Mucosa of rectum (tissue), 2 donors: ENCODE measurements around the gene SMOC1.

ENCODE experiments used
- H3K27ac ChIP-seq, 2 donors: one replicate each; pipeline ENCODE4 v1.7.0; 2013; ENCODE audit warnings: inconsistent platforms in 2 of 2, low read depth in 2 of 2, low read length in 2 of 2
- H3K27me3 ChIP-seq, 2 donors: one replicate each; pipeline ENCODE4 v1.7.0; 2013; ENCODE audit warnings: low read length in 2 of 2; ENCODE audit not compliant: control insufficient read depth in 2 of 2, insufficient read depth in 2 of 2
- H3K36me3 ChIP-seq, 2 donors: one replicate each; pipeline ENCODE4 v1.7.0; 2013; ENCODE audit warnings: low read length in 2 of 2; ENCODE audit not compliant: control insufficient read depth in 2 of 2, insufficient read depth in 2 of 2
- H3K4me1 ChIP-seq, 2 donors: one replicate each; pipeline ENCODE4 v1.7.0; 2013; ENCODE audit warnings: low read length in 2 of 2, mild to moderate bottlenecking in 1 of 2; ENCODE audit not compliant: control insufficient read depth in 2 of 2, insufficient read depth in 2 of 2
- H3K4me3 ChIP-seq, 2 donors: one replicate each; pipeline ENCODE4 v1.7.0; 2013; ENCODE audit warnings: low read length in 2 of 2
- H3K9ac ChIP-seq, 2 donors: one replicate each; pipeline ENCODE4 v1.7.0; 2013; ENCODE audit warnings: low read length in 2 of 2, low read depth in 1 of 2, mild to moderate bottlenecking in 1 of 2
- H3K9me3 ChIP-seq, 2 donors: one replicate each; pipeline ENCODE4 v1.7.0; 2013; ENCODE audit warnings: low read length in 2 of 2; ENCODE audit not compliant: control insufficient read depth in 2 of 2
- donor health status: healthy.
- donor health status: Normal muscosa, but diverticular disease.

Gene SMOC1, protein sequence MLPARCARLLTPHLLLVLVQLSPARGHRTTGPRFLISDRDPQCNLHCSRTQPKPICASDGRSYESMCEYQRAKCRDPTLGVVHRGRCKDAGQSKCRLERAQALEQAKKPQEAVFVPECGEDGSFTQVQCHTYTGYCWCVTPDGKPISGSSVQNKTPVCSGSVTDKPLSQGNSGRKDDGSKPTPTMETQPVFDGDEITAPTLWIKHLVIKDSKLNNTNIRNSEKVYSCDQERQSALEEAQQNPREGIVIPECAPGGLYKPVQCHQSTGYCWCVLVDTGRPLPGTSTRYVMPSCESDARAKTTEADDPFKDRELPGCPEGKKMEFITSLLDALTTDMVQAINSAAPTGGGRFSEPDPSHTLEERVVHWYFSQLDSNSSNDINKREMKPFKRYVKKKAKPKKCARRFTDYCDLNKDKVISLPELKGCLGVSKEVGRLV

DNA sequence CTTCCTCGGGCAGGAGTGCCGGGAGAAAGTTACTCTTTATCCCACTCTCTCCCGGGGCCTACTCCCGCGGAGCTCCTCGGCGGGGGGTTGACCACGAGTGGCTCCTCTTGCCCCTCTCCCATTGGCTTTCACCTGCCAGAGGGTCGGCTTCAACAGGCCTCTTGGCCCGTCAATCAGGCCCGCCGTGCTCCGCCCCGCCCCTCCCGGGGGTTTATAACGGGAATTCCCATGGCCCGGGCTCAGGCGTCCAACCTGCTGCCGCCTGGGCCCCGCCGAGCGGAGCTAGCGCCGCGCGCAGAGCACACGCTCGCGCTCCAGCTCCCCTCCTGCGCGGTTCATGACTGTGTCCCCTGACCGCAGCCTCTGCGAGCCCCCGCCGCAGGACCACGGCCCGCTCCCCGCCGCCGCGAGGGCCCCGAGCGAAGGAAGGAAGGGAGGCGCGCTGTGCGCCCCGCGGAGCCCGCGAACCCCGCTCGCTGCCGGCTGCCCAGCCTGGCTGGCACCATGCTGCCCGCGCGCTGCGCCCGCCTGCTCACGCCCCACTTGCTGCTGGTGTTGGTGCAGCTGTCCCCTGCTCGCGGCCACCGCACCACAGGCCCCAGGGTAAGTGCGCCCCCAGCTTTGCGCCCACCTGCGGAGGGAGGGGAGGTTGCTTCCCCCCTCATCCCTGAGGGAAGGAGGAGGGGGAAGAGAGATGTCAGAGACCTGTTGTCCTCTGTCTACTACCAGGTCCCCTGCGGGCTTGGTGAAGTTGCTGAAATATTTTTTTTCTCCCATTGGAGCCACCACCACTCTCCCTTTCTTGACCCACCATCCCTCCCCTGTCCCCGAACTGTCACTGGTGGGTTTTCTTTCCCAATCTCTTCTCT lies at the start of gene SMOC1:
Gene SMOC1, plus strand, starts transcription at position 242 of the 869 bp plus-strand sequence. Its CDS starts 263 bp downstream, at position 505.
- H3K27ac ChIP-seq = no peak within 1 kb of the TSS
- H3K9ac ChIP-seq = no peak within 1 kb of the TSS
- peaks cover 5 to 28% of the 10 kb centered on the region in 2 donors for H3K27me3 ChIP-seq
- H3K4me1 ChIP-seq = no peaks in the 10 kb centered on the region
- no peaks in the 10 kb centered on the region for H3K36me3 ChIP-seq
- H3K9me3 ChIP-seq = no peaks in the 10 kb centered on the region
- peak within 1 kb of the TSS in 1 of 2 donors; percentile 35 for H3K4me3 ChIP-seq

DNA sequence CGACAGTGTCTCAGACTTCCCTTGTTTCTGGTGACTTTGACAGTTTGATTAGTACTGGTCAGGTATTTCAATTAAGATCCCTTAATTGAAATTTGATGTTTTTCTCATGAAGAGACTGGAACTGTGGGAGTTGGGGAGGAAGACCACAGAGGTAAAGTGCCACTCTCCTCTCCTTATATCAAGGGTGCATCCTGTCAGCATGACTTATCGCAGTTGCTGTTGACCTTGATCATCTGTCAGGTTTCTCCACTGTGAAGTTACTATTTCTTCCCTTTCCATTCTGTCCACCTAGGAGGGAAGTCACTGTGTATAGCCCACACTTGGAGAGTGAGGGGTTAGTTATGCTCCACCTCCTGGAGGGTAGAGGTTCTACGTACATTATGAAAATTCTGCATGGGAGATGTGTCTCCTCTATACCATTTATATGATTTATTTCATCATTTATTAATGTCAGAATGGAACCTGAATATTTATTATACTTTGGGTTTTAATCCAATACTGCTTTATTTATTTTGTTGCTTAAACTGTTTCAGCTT lies 40.3 kb upstream of the SMOC1 start:
- Histone ChIP-seq H3K4me1 (no peaks in the 10 kb centered on the region), H3K4me3 (no peak overlapping the region)

DNA sequence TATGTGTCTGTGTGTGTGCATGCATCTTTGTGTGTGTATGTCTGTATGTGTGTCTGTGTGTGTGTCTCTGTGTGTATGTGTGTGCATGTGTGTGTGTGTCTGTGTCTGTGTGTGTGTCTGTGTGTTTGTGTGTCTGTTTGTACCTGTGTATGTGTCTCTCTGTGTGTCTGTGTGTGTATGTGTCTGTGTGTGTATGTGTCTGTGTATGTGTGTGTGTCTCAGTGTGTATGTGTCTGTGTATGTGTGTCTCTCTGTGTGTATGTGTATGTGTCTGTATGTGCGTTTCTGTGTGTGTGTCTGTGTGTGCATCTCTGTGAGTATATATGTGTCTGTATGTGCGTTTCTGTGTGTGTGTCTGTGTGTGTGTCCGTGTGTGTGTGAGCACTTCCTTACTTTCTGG lies 39.6 kb upstream of the SMOC1 start:
- Histone ChIP-seq H3K9ac (no peak overlapping the region), H3K4me3 (no peak overlapping the region), H3K27ac (no peak overlapping the region), H3K27me3 (peaks cover 0 to 3% of the 10 kb centered on the region in 2 donors), H3K4me1 (no peaks in the 10 kb centered on the region), H3K9me3 (no peaks in the 10 kb centered on the region), H3K36me3 (no peaks in the 10 kb centered on the region)

More for the DNA sequence above, 40.3 kb upstream of the SMOC1 start:
- Histone ChIP-seq H3K9ac (no peak overlapping the region), H3K9me3 (no peaks in the 10 kb centered on the region), H3K27ac (no peak overlapping the region), H3K36me3 (no peaks in the 10 kb centered on the region), H3K27me3 (peaks cover 0 to 3% of the 10 kb centered on the region in 2 donors)

DNA sequence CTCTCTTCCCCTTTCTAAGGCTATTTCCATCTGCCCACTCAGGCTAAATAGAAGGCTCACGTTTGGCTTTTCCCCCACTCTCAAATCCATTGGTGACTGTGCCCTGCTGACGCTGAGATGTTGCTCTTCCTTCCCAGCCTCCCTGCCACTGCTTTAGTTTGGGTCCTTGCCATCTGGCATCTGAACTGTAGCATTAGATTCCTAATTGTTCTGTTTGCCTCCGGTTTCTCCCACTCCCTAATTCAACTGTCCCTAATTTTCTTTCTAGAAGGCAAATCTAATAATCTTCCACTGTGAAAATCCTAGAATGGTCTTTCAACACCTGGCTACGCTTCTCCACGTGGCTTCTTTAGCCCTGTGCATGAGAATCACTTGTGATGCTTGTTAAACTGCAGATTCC lies 37.6 kb upstream of the SMOC1 start:
- Histone ChIP-seq H3K4me1 (no peaks in the 10 kb centered on the region), H3K27ac (no peak overlapping the region), H3K9me3 (no peaks in the 10 kb centered on the region), H3K4me3 (no peak overlapping the region), H3K36me3 (no peaks in the 10 kb centered on the region), H3K9ac (no peak overlapping the region), H3K27me3 (peaks cover 0 to 3% of the 10 kb centered on the region in 2 donors)

DNA sequence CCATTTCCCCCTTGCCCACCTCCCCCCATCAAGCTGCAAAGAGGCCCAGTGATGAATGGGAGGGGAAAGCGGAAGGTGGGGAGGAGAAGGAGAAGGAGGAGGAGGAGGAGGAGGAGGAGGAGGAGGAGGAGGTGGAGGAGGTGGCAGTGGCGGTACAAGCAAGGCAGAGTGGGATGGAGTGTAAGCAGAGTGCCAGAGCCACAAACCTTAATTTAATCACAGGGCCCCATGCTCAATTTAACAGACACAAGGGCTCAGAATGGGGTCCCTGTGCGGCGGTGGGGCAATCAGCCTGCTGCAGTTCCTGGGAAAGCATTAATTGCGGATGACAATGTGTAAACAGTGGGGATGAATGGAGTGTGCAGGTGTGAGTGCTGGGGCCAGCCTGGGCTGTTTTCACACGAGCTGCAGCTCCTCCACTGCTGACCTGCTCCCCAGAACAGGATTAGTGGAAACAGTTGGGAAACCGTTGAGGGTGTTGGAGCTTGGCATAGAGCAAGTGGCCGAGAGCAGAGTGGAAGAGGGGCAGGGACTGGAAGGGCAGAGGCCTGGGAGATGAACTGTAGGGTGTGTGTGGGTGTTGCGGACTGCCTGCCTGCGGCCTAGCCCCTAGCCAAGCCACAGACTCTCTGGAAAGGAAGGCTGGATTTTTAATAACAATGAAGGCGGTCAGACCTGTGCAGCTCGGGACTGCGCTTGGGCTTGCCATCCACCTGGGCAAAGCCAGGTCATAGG lies 36.4 kb upstream of the SMOC1 start:
- no peaks in the 10 kb centered on the region for H3K4me1 ChIP-seq

DNA sequence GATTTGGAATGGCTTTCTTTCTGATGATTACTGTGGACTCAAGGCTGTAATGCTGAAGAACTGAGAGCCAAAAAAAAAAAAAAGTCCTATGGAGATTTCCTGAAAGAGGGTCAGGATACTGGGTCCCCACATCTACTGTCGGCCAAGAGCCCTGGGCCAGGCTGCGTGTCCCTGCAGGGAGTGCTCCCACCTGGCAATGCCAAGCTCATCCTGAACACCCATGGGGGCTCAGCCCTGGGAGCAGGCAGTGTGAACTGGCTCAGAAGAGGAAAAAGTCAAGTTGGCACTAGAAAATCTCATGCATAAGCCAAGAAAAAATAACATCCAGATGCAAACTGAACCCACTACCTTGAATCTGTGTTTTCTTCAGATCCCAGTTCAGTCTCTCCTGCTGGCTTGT lies 35.0 kb upstream of the SMOC1 start:
- no peak overlapping the region for H3K9ac ChIP-seq
- H3K27ac ChIP-seq = no peak overlapping the region
- no peaks in the 10 kb centered on the region for H3K36me3 ChIP-seq
- H3K27me3 ChIP-seq = peaks cover 0 to 3% of the 10 kb centered on the region in 2 donors
- H3K4me1 ChIP-seq = no peaks in the 10 kb centered on the region
- no peaks in the 10 kb centered on the region for H3K9me3 ChIP-seq
- no peak overlapping the region for H3K4me3 ChIP-seq

More for the DNA sequence above, 36.4 kb upstream of the SMOC1 start:
- Histone ChIP-seq H3K9ac (no peak overlapping the region), H3K27me3 (peaks cover 0 to 3% of the 10 kb centered on the region in 2 donors), H3K4me3 (no peak overlapping the region), H3K9me3 (no peaks in the 10 kb centered on the region), H3K36me3 (no peaks in the 10 kb centered on the region), H3K27ac (no peak overlapping the region)

DNA sequence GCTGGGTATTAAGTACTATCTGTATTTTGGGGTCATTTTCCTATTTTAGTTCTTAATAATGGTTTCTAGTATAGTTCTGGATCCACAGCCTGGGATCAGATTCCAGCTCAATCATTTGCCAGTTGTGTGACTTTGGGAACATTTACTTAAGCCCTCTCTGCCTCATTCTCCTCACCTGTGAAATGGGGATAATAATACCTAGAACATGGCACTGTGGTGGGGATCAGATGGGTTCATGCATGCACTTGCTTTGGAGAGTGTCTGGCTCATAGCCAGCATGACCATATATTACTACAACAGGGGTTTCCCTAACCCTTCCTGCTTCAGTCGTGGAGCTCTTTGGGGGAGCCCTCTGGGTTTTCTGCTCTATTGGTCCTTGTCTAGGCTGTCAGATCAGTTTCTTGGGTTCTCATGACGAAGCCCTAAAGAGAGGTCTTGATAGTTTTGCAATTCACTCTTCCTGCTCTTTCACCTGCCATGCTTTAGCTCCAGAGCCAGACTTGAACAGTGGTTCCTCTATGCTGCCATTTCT lies 34.1 kb upstream of the SMOC1 start:
- H3K36me3 ChIP-seq = no peaks in the 10 kb centered on the region
- no peak overlapping the region for H3K9ac ChIP-seq
- no peak overlapping the region for H3K4me3 ChIP-seq
- no peaks in the 10 kb centered on the region for H3K4me1 ChIP-seq
- peaks cover 0 to 3% of the 10 kb centered on the region in 2 donors for H3K27me3 ChIP-seq
- no peak overlapping the region for H3K27ac ChIP-seq
- no peaks in the 10 kb centered on the region for H3K9me3 ChIP-seq

DNA sequence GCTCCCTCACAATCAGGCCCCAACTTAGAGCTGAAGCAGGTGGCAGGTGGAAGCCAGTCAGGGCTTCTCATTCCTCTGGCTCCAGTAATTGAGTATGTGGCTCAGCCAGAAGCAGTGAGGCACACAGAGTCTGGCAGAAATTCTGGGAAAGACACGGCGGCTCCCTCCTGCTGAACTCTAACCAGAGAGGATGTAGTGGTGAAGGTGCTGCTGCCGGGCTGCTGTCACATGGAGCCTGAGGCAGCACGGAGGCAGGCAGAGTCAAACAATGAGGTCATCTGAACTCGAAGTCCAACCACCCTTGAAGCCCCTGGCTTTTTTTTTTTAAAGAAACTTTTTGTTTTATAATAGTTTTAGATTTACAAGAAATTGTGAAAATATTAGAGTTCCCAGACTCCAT lies 33.4 kb upstream of the SMOC1 start:
- no peaks in the 10 kb centered on the region for H3K4me1 ChIP-seq
- H3K9ac ChIP-seq = no peak overlapping the region
- H3K27me3 ChIP-seq = peaks cover 0 to 3% of the 10 kb centered on the region in 2 donors
- no peaks in the 10 kb centered on the region for H3K36me3 ChIP-seq
- no peak overlapping the region for H3K4me3 ChIP-seq
- H3K27ac ChIP-seq = no peak overlapping the region
- no peaks in the 10 kb centered on the region for H3K9me3 ChIP-seq

DNA sequence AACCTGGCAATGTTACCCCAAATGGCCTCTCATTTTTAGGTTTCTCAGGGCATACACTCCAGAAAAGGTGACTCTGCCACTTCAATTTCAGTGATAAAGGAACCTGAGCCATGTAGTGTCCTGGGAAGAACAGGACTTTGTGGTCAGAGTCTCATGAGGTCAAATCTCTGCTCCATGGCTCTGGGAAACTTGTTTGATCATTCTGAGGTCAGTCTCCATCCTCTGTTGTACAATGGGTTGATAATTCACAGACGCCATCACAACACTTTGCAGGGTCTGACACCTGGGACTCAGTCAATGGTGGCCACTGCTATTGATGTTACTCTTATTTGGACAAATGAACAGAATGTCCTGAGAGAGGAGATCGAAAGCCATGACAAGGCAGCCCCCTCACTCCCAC lies 31.1 kb upstream of the SMOC1 start:
- Histone ChIP-seq H3K4me3 (no peak overlapping the region), H3K4me1 (no peaks in the 10 kb centered on the region), H3K27me3 (peaks cover 0 to 4% of the 10 kb centered on the region in 2 donors), H3K36me3 (no peaks in the 10 kb centered on the region), H3K27ac (no peak overlapping the region), H3K9ac (no peak overlapping the region), H3K9me3 (no peaks in the 10 kb centered on the region)
